RKO (cell line): ENCODE results near the gene ACSF2.
"Not testable (repeated sequence)": the region's sequence is repeated elsewhere in the genome, so short reads cannot be mapped to it uniquely, and the experiment has no call there.

Experiments used
- DNase-seq: peaks from one replicate; pipeline ENCODE4 v3.0.0-alpha.2; 2016; ENCODE audit warnings: low spot score

ACSF2 gene

GRCh38 chr17:50407921-50408320 is 18.1 kb upstream of the ACSF2 start:
- no peak for DNase-seq

- no peak for DNase-seq
Measured at GRCh38 chr17:50412188-50412732, 13.8 kb upstream of the ACSF2 start.

- no peak for DNase-seq
Measured at GRCh38 chr17:50414808-50415207, 11.2 kb upstream of the ACSF2 start.

- not testable (repeated sequence) for DNase-seq
Measured at GRCh38 chr17:50419577-50419976, 6.4 kb upstream of the ACSF2 start.

- no peak for DNase-seq
Measured at GRCh38 chr17:50420419-50421112, 5.5 kb upstream of the ACSF2 start.

GRCh38 chr17:50421308-50422051 is 4.5 kb upstream of the ACSF2 start:
- DNase-seq: no peak

- DNase-seq: no peak
Measured at GRCh38 chr17:50422738-50423137, 3.3 kb upstream of the ACSF2 start.

- DNase-seq: peak; percentile 10
Measured at GRCh38 chr17:50423553-50424159, 2.4 kb upstream of the ACSF2 start.

- DNase-seq: no peak
Measured at GRCh38 chr17:50424246-50424995, 1.6 kb upstream of the ACSF2 start.

GRCh38 chr17:50424996-50425681 is 879 bp upstream of the ACSF2 start:
- DNase-seq: no peak

- DNase-seq: no peak
Measured at GRCh38 chr17:50426472-50426782, 409 bp downstream of the ACSF2 start.

GRCh38 chr17:50426814-50427787 is 1.1 kb downstream of the ACSF2 start:
- DNase-seq: peak; percentile 83

- DNase-seq: not testable (repeated sequence)
Measured at GRCh38 chr17:50428126-50428525, 2.1 kb downstream of the ACSF2 start.

GRCh38 chr17:50428831-50429424 is 2.9 kb downstream of the ACSF2 start:
- no peak for DNase-seq

GRCh38 chr17:50429793-50430192 is 3.8 kb downstream of the ACSF2 start:
- DNase-seq: no peak

GRCh38 chr17:50430821-50431618 is 5.0 kb downstream of the ACSF2 start:
- DNase-seq: no peak

GRCh38 chr17:50432125-50432762 is 6.2 kb downstream of the ACSF2 start:
- DNase-seq: no peak

- no peak for DNase-seq
Measured at GRCh38 chr17:50437409-50437808, 11.4 kb downstream of the ACSF2 start.

- no peak for DNase-seq
Measured at GRCh38 chr17:50439008-50439407, 13.0 kb downstream of the ACSF2 start.
